ENCODE results near the gene MPZL1. TPM values are rescaled to one million over a fixed set of nuclear protein-coding genes. Genes with fewer than 3 reads are reported as not detected.

Gene MPZL1
- total and polyA plus RNA-seq, 2 of the 13 experiments (the other 11 are each of a cell fraction or from before 2014, with no cell fraction given) = 38.0 to 68.7 TPM

- in situ Hi-C loops (cut with HindIII; ENCODE audit: extremely low pct_ligation_motif_present, low pct_unique_long_range_greater_than_20kb) = no loop called here
Measured at GRCh38 chr1:167694691-167695090, 27.1 kb upstream of the MPZL1 start.

GRCh38 chr1:167695147-167695546, 26.6 kb upstream of the MPZL1 start:
- POLR2A ChIA-PET = no interaction called here
- Histone ChIP-seq H3K36me3 (replicated peaks in 1 of 2; ENCODE audit: control insufficient read depth in 1 of 2, insufficient read depth in 2 of 2, low read length in 2 of 2) (no peaks in the 10 kb centered on the region), H3K9me3 (ENCODE audit: low read length) (no peaks in the 10 kb centered on the region), H2AFZ (ENCODE audit: low read length) (no peak overlapping the region), H4K20me1 (ENCODE audit: insufficient read depth, low read length) (no peaks in the 10 kb centered on the region), H3K4me2 (ENCODE audit: low read depth, low read length) (no peak overlapping the region), H3K9ac (ENCODE audit: insufficient read depth, low read depth, low read length) (no peak overlapping the region), H3K79me2 (ENCODE audit: insufficient read depth, low read length) (no peaks in the 10 kb centered on the region), H3K4me3 (replicated peaks in 1 of 3; ENCODE audit: insufficient read depth in 1 of 3, low read depth in 2 of 3, low read length in 3 of 3) (no peak overlapping the region), H3K4me1 (ENCODE audit: insufficient read depth, low read length) (no peaks in the 10 kb centered on the region), H3K27ac (ENCODE audit: extremely low read length, insufficient read depth, low read length) (no peak overlapping the region), H3K27me3 (ENCODE audit: control insufficient read depth in 1 of 2, insufficient read depth in 2 of 2, low read length in 2 of 2) (peaks cover 5 to 29% of the 10 kb centered on the region in 2 experiments; a peak in 2 of 5 replicates)
- in situ Hi-C loops (cut with HindIII; ENCODE audit: extremely low pct_ligation_motif_present, low pct_unique_long_range_greater_than_20kb) (no loop called here), intact Hi-C loops (cut with micrococcal nuclease; ENCODE audit: unreplicated experiment) (no loop called here)
- ATAC-seq = no peak
- CTCF ChIA-PET (ENCODE audit: low intra/inter-chr PET ratio, low total read pairs) = no interaction called here
- DNase-seq (ENCODE audit: low spot score) = no peak
- WGBS (ENCODE audit: low lambda C conversion rate) = 8% methylated on average over 1 of the region's 2 CpGs
- no TSS peak for BruUV-seq (replicated peaks)
- no peak for FAIRE-seq
- TF ChIP-seq GMEB2 (CRISPR knock-in tag; IDR thresholded peaks at IDR 0.05; ENCODE audit: low read depth) = no peak
- TF ChIP-seq NKX3-1 (CRISPR knock-in tag; IDR thresholded peaks at IDR 0.05) = no peak
- TF ChIP-seq ZNF691 (CRISPR knock-in tag; IDR thresholded peaks at IDR 0.05; ENCODE audit: borderline replicate concordance, low read depth) = no peak
- no peak for TF ChIP-seq JUNB (CRISPR knock-in tag; IDR thresholded peaks at IDR 0.05; ENCODE audit: borderline replicate concordance)
- no peak for TF ChIP-seq ZBTB42 (CRISPR knock-in tag; IDR thresholded peaks at IDR 0.05)
- no peak for TF ChIP-seq NFATC3 (CRISPR knock-in tag; IDR thresholded peaks at IDR 0.05)
- no peak for TF ChIP-seq ELF4 (CRISPR knock-in tag; IDR thresholded peaks at IDR 0.05; ENCODE audit: borderline replicate concordance)
- no peak for TF ChIP-seq MTERF4 (CRISPR knock-in tag; IDR thresholded peaks at IDR 0.05)
- no peak for TF ChIP-seq PAF1 (CRISPR knock-in tag; IDR thresholded peaks at IDR 0.05)
- TF ChIP-seq ZNF784 (CRISPR knock-in tag; IDR thresholded peaks at IDR 0.05; ENCODE audit: borderline replicate concordance) = no peak
- TF ChIP-seq HNRNPK (IDR thresholded peaks at IDR 0.05; ENCODE audit: low read depth, low read length, poor library complexity, severe bottlenecking) = no peak
- no peak for TF ChIP-seq ZNF672 (CRISPR knock-in tag; IDR thresholded peaks at IDR 0.05)

More at GRCh38 chr1:167694691-167695090, 27.1 kb upstream of the MPZL1 start:
- 46% methylated on average over 1 of the region's 2 CpGs for WGBS (ENCODE audit: low lambda C conversion rate)
- FAIRE-seq (no peak), ATAC-seq (no peak), DNase-seq (ENCODE audit: low spot score) (no peak)
- H3K27me3 ChIP-seq (ENCODE audit: control insufficient read depth in 1 of 2, insufficient read depth in 2 of 2, low read length in 2 of 2) = peaks cover 5 to 29% of the 10 kb centered on the region in 2 experiments; a peak in 2 of 5 replicates
- no peak overlapping the region for H3K27ac ChIP-seq (ENCODE audit: extremely low read length, insufficient read depth, low read length)
- no peak overlapping the region for H2AFZ ChIP-seq (ENCODE audit: low read length)
- no peak for TF ChIP-seq NBN (conservative IDR thresholded peaks at IDR 0.05)
- no peak for TF ChIP-seq PITX1 (CRISPR knock-in tag; IDR thresholded peaks at IDR 0.05)
- no peak for TF ChIP-seq ZNF589 (CRISPR knock-in tag; conservative IDR thresholded peaks at IDR 0.05)
- no peak for TF ChIP-seq KAT7 (CRISPR knock-in tag; IDR thresholded peaks at IDR 0.05; ENCODE audit: borderline replicate concordance)
- TF ChIP-seq RFX3 (CRISPR knock-in tag; IDR thresholded peaks at IDR 0.05) = no peak
- TF ChIP-seq ZFP36 (IDR thresholded peaks at IDR 0.05; ENCODE audit: borderline replicate concordance, low read depth, low read length, partially characterized antibody) = no peak
- no peak for TF ChIP-seq MYC (CRISPR knock-in tag; IDR thresholded peaks at IDR 0.05; ENCODE audit: borderline replicate concordance)
- no peak for TF ChIP-seq HNRNPH1 (optimal IDR thresholded peaks at IDR 0.05; ENCODE audit: low read depth, low read length)
- no peak for TF ChIP-seq CHD2 (IDR thresholded peaks at IDR 0.05; ENCODE audit: low read depth, low read length)
- BruUV-seq (replicated peaks) = no TSS peak
- H3K36me3 ChIP-seq (replicated peaks in 1 of 2; ENCODE audit: control insufficient read depth in 1 of 2, insufficient read depth in 2 of 2, low read length in 2 of 2) = no peaks in the 10 kb centered on the region
- intact Hi-C loops (cut with micrococcal nuclease; ENCODE audit: unreplicated experiment) = no loop called here
- CTCF ChIA-PET (ENCODE audit: low intra/inter-chr PET ratio, low total read pairs) = no interaction called here
- H3K9ac ChIP-seq (ENCODE audit: insufficient read depth, low read depth, low read length) = no peak overlapping the region
- H4K20me1 ChIP-seq (ENCODE audit: insufficient read depth, low read length) = no peaks in the 10 kb centered on the region
- POLR2A ChIA-PET = no interaction called here
- peaks cover 4% of the 10 kb centered on the region for H3K4me1 ChIP-seq (ENCODE audit: insufficient read depth, low read length)
- no peaks in the 10 kb centered on the region for H3K79me2 ChIP-seq (ENCODE audit: insufficient read depth, low read length)
- no peak overlapping the region for H3K4me3 ChIP-seq (replicated peaks in 1 of 3; ENCODE audit: insufficient read depth in 1 of 3, low read depth in 2 of 3, low read length in 3 of 3)
- no peaks in the 10 kb centered on the region for H3K9me3 ChIP-seq (ENCODE audit: low read length)
- H3K4me2 ChIP-seq (ENCODE audit: low read depth, low read length) = no peak overlapping the region
